ENCODE data around the gene LMLN. TPM values are rescaled to one million over a fixed set of nuclear protein-coding genes. Genes with fewer than 3 reads are reported as not detected.

Gene LMLN
- polyA plus RNA-seq, 3 donors, result 0.41 to 1.3 (median 1.00) TPM

DNA sequence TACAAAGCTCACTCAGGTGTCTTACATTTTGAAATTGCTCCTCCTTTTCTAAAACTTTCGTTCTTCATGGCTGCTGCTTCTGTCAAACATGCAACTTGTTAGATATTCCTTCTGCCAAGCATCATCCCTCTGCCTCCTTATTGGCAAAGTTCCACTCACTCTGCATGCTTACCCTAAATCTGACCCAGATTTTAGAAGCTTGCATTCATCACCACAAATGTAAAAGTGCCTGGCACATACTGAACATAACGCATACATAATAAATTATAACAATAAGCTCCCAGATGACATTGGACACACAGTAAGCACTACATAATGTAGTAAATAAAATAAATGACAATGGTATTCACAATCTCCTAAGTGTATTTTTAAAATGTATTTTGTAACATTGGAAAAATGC is 107.4 kb downstream of the LMLN start:
- H3K27ac Mint-ChIP-seq, result peak overlapping the region in 4 of 7 donors; percentile 17 to 80 (median 33)
- peaks cover 0 to 1% (median 0%) of the 10 kb centered on the region in 7 donors for H3K9me3 Mint-ChIP-seq
- H3K79me2 ChIP-seq (ENCODE audit: insufficient read depth, low read length), result no peaks in the 10 kb centered on the region
- no peaks in the 10 kb centered on the region for H3K9me3 ChIP-seq (replicated peaks in 1 of 2; ENCODE audit: control insufficient read depth in 1 of 2, insufficient read depth in 1 of 2, low read length in 2 of 2)
- no peak overlapping the region for H3K27ac ChIP-seq (ENCODE audit: low read depth in 1 of 2, low read length in 2 of 2)
- H3K4me1 Mint-ChIP-seq, result peaks cover 9% of the 10 kb centered on the region
- peaks cover 0 to 3% (median 3%) of the 10 kb centered on the region in 3 donors for H3K27me3 Mint-ChIP-seq (ENCODE audit: low read depth in 3 of 3)
- 100% methylated on average over 1 of the region's 2 CpGs for WGBS (ENCODE audit: insufficient coverage)
- DNase-seq, result no peak
- H3K27me3 ChIP-seq (ENCODE audit: control insufficient read depth in 2 of 2, insufficient read depth in 2 of 2, low read length in 2 of 2), result no peaks in the 10 kb centered on the region
- no peak overlapping the region for H3K4me2 ChIP-seq (replicated peaks; ENCODE audit: extremely low read depth, low read length, poor library complexity, severe bottlenecking)
- H3K36me3 Mint-ChIP-seq, result no peaks in the 10 kb centered on the region
- no peak overlapping the region for H3K4me3 ChIP-seq (replicated peaks in 1 of 3; ENCODE audit: low read depth in 2 of 3, low read length in 3 of 3)
- TF ChIP-seq, protein P1, sequence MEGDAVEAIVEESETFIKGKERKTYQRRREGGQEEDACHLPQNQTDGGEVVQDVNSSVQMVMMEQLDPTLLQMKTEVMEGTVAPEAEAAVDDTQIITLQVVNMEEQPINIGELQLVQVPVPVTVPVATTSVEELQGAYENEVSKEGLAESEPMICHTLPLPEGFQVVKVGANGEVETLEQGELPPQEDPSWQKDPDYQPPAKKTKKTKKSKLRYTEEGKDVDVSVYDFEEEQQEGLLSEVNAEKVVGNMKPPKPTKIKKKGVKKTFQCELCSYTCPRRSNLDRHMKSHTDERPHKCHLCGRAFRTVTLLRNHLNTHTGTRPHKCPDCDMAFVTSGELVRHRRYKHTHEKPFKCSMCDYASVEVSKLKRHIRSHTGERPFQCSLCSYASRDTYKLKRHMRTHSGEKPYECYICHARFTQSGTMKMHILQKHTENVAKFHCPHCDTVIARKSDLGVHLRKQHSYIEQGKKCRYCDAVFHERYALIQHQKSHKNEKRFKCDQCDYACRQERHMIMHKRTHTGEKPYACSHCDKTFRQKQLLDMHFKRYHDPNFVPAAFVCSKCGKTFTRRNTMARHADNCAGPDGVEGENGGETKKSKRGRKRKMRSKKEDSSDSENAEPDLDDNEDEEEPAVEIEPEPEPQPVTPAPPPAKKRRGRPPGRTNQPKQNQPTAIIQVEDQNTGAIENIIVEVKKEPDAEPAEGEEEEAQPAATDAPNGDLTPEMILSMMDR (IDR thresholded peaks at IDR 0.05), result no peak
- intact Hi-C loops (cut with micrococcal nuclease), result no loop called here
- no peak overlapping the region for H2AFZ ChIP-seq (ENCODE audit: insufficient read depth, low read depth, low read length, poor library complexity, severe bottlenecking)
- no peak overlapping the region for H3K9ac ChIP-seq (ENCODE audit: insufficient read depth, low read length, poor library complexity, severe bottlenecking)
- H3K36me3 ChIP-seq (replicated peaks in 1 of 2; ENCODE audit: control insufficient read depth in 1 of 2, insufficient read depth in 2 of 2, low read length in 2 of 2), result no peaks in the 10 kb centered on the region
- no peak overlapping the region for H3K4me3 Mint-ChIP-seq
- H3K4me1 ChIP-seq (ENCODE audit: control insufficient read depth in 1 of 2, insufficient read depth in 2 of 2, low read length in 2 of 2), result peaks cover 0 to 5% of the 10 kb centered on the region in 2 donors
- no peaks in the 10 kb centered on the region for H4K20me1 ChIP-seq (ENCODE audit: insufficient read depth, low read length)

DNA sequence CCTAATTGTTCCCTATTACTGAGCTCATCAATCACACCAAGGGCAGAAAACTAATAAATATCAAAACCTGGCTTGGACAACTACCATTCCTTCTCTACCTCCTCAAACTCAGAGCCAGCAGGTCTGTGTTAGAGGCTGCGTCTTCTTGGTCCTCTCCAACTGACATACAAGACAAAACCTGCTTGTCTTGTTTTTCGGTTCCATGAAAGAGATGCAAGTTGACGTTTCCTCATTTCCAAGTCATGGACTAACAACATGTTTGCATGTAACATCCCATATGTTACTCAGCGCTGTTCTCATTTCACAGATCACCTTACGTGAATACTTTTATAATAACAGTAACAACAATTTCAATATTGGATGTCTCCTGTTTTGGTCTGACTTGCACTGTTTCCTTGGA is 110.9 kb downstream of the LMLN start:
- Mint-ChIP-seq H3K4me1 (peaks cover 9% of the 10 kb centered on the region), H3K36me3 (no peaks in the 10 kb centered on the region), H3K27ac (no peak overlapping the region), H3K27me3 (ENCODE audit: low read depth in 3 of 3) (peaks cover 0 to 17% (median 0%) of the 10 kb centered on the region in 3 donors), H3K4me3 (no peak overlapping the region), H3K9me3 (peaks cover 0 to 1% (median 0%) of the 10 kb centered on the region in 7 donors)
- intact Hi-C loops (cut with micrococcal nuclease), result no loop called here
- H3K4me3 ChIP-seq (replicated peaks in 1 of 3; ENCODE audit: low read depth in 2 of 3, low read length in 3 of 3), result no peak overlapping the region
- no peak overlapping the region for H3K4me2 ChIP-seq (replicated peaks; ENCODE audit: extremely low read depth, low read length, poor library complexity, severe bottlenecking)
- WGBS (ENCODE audit: insufficient coverage), result 96% methylated on average over 3 of the region's 5 CpGs
- no peak for DNase-seq
- no peak overlapping the region for H3K9ac ChIP-seq (ENCODE audit: insufficient read depth, low read length, poor library complexity, severe bottlenecking)
- H3K9me3 ChIP-seq (replicated peaks in 1 of 2; ENCODE audit: control insufficient read depth in 1 of 2, insufficient read depth in 1 of 2, low read length in 2 of 2), result no peaks in the 10 kb centered on the region
- TF ChIP-seq, protein P1 (IDR thresholded peaks at IDR 0.05), result no peak
- no peaks in the 10 kb centered on the region for H3K36me3 ChIP-seq (replicated peaks in 1 of 2; ENCODE audit: control insufficient read depth in 1 of 2, insufficient read depth in 2 of 2, low read length in 2 of 2)
- peaks cover 1 to 3% of the 10 kb centered on the region in 2 donors for H3K27me3 ChIP-seq (ENCODE audit: control insufficient read depth in 2 of 2, insufficient read depth in 2 of 2, low read length in 2 of 2)
- no peaks in the 10 kb centered on the region for H3K79me2 ChIP-seq (ENCODE audit: insufficient read depth, low read length)
- no peak overlapping the region for H3K27ac ChIP-seq (ENCODE audit: low read depth in 1 of 2, low read length in 2 of 2)
- H4K20me1 ChIP-seq (ENCODE audit: insufficient read depth, low read length), result no peaks in the 10 kb centered on the region
- H2AFZ ChIP-seq (ENCODE audit: insufficient read depth, low read depth, low read length, poor library complexity, severe bottlenecking), result no peak overlapping the region
- peaks cover 0 to 5% of the 10 kb centered on the region in 2 donors for H3K4me1 ChIP-seq (ENCODE audit: control insufficient read depth in 1 of 2, insufficient read depth in 2 of 2, low read length in 2 of 2)
